CD4-positive, alpha-beta T cell treated with Interferon gamma for 1 hour (primary cell): ENCODE data around the gene COL11A1.
"Not testable (repeated sequence)": the region's sequence is repeated elsewhere in the genome, so short reads cannot be mapped to it uniquely, and the experiment has no call there.

Experiments used
- DNase-seq: peaks from one replicate; pipeline ENCODE4 v3.0.0-alpha.2; 2020

The COL11A1 gene

DNA sequence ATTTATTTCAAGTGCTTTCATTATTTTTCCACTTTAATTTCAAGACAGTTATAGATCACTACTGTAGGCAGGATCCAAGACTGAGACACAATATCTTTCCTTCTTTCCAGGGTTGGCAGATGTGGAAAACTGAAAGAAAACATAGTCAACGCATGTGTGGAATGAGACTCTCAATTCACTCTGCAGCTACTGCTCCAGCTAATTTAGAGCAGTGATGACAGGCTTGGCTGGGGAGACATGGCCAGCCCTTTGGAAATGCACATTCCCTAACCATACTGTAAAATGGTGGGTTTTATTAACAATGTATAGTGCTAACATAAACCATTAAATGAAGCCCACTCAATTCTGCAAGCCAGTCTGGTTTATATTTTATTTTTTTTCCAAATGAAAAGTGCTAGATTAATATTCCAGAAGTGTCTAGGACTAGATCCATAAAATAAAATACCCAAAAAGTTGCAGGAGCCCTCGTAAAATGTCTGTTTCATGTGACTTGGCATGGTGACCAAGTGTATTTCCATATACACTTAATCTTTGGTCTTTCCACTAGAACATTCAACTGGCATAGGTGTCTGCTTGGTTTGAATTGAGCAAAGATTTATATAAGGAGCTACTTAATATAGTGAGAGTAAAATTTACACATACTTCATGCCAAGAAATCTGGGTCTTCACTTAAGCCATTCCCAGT is 32.9 kb downstream of the COL11A1 start:
- DNase-seq, result no peak

- no peak for DNase-seq
These were observed 34.1 kb downstream of the COL11A1 start for GRCh38 chr1:103074224-103074623.

GRCh38 chr1:103069201-103069600 is 39.1 kb downstream of the COL11A1 start:
- DNase-seq, result no peak

DNA sequence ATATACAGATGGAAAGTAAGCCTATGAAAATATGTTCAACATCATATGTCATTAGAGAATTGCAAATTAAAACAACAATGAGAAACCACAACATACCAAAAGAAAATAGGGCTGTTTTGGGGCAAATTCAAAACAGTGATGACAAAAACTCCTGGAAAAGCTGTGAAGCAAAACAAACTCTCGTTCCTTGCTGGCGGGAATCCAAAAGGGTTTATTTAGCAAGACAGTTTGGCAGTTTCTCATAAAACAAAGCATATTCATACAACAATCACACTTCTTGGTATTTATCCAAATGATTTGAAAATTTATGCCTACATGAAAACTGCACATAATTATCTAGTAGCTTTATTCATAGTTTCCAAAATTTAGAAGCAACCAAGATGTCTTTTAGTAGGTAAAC is 44.4 kb downstream of the COL11A1 start:
- DNase-seq, result no peak

GRCh38 chr1:103058391-103058790 is 49.9 kb downstream of the COL11A1 start:
- no peak for DNase-seq

- no peak for DNase-seq
These were observed 51.9 kb downstream of the COL11A1 start for GRCh38 chr1:103056423-103056822.

DNA sequence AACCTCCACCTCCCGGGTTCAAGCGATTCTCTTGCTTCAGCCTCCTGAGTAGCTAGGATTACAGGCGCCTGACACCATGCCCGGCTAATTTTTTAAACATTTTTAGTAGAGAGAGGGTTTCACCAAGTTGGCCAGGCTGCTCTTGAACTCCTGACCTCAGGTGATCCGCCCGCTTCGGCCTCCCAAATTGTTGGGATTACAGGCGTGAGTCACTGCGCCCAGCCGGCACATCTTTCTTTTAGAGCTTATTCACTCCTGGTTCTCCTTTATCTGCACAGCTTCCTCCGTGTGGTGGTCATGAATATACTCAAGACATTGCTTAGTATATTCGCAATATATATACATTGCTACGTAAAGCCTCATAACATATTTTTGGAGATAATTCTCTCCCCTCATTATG is 80.2 kb downstream of the COL11A1 start:
- not testable (repeated sequence) for DNase-seq

DNA sequence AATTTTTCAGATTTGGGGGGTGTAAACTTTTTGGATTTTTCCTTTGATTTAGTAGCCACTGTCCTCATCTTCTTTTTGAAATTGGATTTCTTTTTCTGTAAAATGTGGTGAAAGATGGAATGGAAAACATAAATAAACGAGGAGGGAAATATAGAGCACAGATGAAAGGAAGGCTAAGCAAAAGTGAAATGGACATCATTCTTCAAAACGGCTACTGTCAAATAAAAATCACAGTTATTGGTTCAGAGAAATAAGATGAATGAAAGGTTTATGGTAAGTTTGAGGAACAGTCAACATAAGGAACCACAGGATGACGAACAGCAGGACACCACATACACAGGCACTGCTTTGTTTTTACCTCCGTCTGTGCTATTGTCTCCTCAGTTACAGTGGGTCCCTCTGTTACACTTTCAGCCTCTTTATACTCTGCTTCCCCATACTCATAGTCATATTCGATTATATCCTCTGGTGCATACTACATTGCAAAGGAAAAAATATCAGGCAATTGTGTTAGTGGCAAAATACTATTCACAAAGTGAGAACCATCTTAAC is 82.4 kb downstream of the COL11A1 start:
- DNase-seq, result no peak

- no peak for DNase-seq
These were observed 84.3 kb downstream of the COL11A1 start for GRCh38 chr1:103024051-103024450.

GRCh38 chr1:103002005-103002404 is 106.3 kb downstream of the COL11A1 start:
- DNase-seq, result no peak

DNA sequence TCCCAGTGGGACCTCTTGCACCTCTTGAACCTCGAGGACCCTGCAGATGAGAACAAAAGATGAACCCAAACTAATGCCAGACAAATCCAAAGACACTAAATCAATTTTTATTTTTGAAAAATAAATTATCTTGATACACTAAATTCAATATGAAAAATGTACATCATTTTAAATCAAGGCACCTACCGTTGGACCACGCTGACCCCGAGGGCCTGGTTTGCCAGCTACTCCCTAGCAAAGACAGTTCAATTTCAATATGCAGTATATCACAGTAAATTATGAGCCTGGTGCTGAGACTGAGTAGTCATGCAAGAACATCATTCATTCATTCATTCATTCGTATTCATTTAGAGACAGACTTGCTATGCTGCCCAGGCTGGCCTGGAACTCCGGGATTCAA is 129.4 kb downstream of the COL11A1 start:
- DNase-seq, result no peak

- no peak for DNase-seq
These were observed 131.0 kb downstream of the COL11A1 start for GRCh38 chr1:102977292-102977691.

- no peak for DNase-seq
These were observed 137.7 kb downstream of the COL11A1 start for GRCh38 chr1:102970496-102971078.

DNA sequence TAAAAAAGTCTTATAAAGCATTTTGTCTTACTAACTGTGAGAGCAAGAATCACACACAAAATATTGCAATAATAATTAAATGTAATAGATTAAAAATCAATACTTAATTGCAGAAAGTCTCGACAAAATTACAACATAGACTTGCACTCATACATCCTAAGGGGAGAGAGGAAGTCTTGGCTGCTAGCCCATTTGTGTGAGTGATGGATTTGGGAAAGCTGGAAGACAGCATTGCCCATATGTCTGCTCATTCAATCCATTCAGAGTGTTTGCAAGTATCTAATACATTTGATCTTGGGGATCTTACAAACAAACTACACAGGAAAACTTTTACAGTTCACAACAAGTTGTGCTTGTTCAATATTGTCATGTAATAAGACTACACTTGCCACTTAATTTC is 140.5 kb downstream of the COL11A1 start:
- no peak for DNase-seq

DNA sequence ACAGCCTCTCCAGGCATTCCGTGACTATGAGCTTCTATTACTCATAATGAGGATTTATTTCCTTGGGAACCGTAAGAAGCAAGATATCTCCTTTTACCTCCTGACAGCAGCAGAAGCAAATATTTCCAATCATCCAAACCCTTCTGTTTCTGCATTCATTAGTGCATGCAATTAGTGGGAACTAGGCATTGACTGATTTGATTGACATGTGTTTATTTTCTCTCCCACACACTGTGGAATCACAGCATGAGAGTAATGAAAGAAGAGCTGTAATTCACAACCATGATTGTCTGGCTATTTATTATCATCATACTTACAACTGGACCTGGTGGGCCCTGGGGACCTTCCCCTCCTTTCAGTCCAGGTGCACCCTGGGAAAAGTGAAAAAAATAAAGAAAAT is 146.8 kb downstream of the COL11A1 start:
- no peak for DNase-seq

DNA sequence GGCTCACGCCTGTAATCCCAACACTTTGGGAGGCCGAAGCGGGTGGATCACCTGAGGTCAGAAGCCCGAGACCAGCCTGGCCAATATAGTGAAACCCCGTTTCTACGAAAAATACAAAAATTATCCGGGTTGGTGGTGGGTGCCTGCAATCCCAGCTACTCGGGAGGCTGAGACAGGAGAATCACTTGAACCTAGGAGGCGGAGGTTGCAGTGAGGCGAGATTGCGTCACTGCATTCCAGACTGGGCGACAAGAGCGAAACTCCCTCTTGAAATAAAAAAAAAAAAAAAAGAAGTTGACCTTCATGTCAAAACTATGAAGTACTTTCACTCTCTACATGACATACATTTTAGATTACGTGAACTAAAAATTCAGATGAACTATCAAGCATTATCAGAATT is 153.7 kb downstream of the COL11A1 start:
- no peak for DNase-seq

DNA sequence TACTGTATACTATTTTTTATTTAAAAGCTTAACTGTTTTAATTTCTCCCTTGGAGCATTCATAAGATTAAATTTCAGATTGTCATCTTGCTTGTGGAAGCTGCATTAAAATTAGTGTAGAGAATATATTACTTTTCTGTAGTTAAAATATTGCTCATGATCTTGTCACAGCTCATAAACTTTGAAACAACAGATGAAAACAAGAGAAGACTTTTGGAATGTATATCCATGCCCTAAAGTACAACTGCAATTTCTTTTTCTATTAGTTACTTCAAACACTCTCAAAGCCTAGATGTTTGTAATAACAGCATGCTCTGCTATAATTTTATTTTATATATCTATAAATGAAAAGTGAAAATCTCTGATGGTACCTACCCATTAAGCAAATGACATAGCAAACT is 155.9 kb downstream of the COL11A1 start:
- DNase-seq, result no peak

DNA sequence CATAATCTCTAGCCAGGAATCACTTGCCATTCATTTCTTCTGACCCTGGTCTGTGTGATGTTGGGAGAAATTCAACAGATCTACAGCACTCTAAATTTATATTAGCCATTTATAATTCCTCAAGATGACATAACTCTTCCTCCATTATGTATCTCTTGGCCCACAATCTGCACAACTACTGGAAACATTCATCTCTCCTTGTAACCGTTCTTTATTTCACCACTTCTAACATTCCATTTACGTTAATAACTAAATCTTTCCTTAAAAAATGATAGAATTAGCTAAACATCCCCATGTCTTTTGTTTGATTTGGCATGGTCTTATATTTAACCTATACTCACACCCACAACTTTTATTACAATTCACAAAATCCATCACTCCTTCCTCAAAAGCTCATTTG is 166.0 kb downstream of the COL11A1 start:
- no peak for DNase-seq

DNA sequence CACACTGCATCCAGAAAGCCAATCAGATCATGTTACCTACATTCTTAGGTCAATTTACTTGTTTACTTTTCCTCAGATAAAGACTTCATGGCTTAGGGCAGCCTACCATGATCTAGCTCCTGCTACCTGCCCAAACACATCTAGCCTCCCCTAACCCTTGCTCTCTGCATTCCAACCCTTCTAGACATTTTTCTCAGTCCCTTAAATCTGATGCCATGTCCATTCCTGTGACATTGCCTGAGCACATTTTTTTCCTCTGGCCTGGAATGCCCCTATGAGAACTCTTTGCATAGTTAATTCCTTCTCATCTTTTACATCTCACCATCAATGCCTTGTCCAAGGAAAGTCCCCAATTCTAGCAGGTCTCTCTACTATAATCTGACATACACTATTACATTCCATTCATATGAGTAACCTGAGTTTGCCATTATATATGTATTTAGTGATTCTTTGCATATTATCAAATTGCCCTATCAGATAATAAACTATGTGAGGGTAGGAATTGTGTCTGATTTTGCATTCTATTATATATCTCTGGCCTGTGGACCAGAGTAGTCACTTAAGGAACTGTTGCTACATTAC is 166.9 kb downstream of the COL11A1 start:
- DNase-seq, result no peak

DNA sequence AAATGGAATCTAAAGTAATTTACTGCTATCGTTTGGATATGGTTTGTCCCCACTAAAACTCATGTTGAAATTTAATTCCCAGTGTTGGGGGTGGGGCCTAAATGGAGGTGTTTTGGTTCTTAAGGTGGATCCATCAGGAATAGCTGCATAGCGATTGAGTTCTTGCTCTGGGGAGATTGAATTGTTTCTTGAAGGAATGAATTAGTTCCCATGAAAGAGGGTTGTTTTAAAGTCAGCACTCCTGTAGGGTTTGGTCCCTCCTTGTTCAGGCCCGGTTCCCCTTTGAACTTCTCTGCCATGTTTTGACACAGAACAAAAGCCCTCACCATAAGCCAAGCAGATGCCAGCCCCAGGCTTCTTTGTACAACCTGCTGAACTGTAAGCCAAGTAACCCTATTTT is 170.9 kb downstream of the COL11A1 start:
- DNase-seq, result no peak

DNA sequence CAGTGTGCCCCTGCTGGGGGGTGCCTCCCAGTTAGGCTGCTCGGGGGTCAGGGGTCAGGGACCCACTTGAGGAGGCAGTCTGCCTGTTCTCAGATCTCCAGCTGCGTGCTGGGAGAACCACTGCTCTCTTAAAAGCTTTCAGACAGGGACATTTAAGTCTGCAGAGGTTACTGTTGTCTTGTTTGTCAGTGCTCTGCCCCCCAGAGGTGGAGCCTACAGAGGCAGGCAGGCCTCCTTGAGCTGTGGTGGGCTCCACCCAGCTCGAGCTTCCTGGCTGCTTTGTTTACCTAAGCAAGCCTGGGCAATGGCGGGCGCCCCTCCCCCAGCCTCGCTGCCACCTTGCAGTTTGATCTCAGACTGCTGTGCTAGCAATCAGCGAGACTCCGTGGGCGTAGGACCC is 175.0 kb downstream of the COL11A1 start:
- not testable (repeated sequence) for DNase-seq

DNA sequence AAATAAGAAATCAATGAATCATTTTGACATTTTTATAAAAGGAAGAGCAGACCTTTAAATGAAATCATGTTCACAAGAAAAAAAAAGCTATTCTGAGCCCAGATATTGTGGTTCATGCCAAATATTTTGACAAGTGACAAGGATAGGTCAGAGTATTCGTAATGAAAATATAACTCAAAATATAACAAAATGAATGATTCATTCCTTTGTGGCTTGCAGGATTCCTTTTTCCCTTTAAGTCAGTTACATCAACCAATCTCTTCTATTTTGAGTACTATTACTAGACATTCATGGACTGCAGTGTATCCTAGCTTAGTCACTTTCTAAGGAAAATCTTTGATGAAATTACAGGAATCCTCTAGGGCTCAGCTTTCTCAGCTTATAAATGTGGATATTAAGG is 188.7 kb downstream of the COL11A1 start:
- DNase-seq, result no peak

- DNase-seq, result no peak
These were observed 206.3 kb downstream of the COL11A1 start for GRCh38 chr1:102901996-102902395.

GRCh38 chr1:102899935-102900334 is 208.4 kb downstream of the COL11A1 start:
- DNase-seq, result no peak
